Measurements from ENCODE around the gene LMNTD1. TPM values are rescaled to one million over a fixed set of nuclear protein-coding genes. Genes with fewer than 3 reads are reported as not detected.
A peak's percentile ranks its signal among the peaks of the same experiment; 100 is the strongest.

LMNTD1 gene
- total RNA-seq, 2 experiments from 2014 or later: not detected

DNA sequence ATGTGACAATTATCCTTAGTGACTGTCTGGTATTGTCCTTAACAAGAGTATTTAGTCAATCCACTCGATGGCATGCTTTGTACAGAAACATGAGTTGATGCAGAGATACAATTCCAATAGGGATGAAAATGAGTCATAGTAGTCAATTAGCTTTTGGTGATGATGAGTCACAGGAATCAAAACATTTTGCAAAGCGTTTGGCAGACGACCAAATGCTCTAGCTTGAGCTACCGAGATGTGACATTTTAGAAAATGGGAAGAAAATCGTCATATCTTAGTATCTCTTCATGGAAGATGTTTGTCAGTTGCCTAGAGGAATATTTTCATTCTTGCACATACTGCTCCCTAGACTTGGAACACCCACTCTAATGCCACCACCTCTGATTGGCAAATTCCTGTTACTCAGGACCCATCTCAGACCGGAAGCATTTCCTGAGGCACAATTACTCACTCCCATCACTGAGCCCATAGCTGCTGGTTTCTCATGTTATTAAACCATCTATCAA is 95.0 kb downstream of the LMNTD1 start:
- Mint-ChIP-seq H3K27me3 (peaks cover 3% of the 10 kb centered on the region), H3K27ac (no peak overlapping the region), H3K36me3 (ENCODE audit: low read depth) (no peaks in the 10 kb centered on the region), H3K9me3 (no peaks in the 10 kb centered on the region), H3K4me1 (no peaks in the 10 kb centered on the region), H3K4me3 (no peak overlapping the region)
- ChIA-PET POLR2A (no interaction called here), CTCF (no interaction called here)
- no peak for DNase-seq

DNA sequence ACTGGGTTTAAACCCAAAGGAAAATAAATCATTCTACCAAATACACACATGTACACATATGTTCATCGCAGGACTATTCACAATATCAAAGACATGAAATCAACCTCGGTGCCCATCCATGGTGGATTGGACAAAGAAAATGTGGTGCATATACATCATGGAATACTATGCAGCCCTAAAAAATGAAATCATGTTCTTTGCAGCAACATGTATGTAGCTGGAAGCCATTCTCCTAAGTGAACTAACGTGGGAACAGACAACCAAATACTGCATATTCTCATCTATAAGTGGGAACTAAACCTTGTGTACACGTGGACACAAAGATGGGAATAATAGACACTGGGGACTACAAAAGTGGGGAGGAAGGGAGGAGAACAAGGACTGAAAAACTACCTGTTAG is 96.6 kb downstream of the LMNTD1 start:
- ChIA-PET POLR2A (no interaction called here), CTCF (no interaction called here)
- Mint-ChIP-seq H3K27ac (no peak overlapping the region), H3K36me3 (ENCODE audit: low read depth) (no peaks in the 10 kb centered on the region), H3K9me3 (no peaks in the 10 kb centered on the region), H3K4me1 (no peaks in the 10 kb centered on the region), H3K27me3 (peaks cover 3% of the 10 kb centered on the region), H3K4me3 (no peak overlapping the region)
- no peak for DNase-seq

DNA sequence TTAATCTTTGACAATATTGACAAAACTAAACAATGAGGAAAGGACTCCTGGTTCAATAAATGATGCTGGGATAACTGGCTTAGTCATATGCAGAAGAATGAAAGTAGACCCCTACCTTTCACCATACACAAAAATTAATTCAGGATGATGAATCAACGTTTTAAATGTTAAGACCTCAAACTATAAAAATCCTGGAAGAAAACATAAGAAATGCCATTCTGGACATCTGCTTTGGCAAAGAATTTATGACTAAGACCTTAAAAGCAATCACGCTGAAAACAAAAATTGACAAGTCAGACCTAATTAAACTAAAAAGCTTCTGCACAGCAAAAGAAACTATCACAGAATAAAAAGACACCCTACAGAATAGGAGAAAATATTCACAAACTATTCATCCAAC is 97.4 kb downstream of the LMNTD1 start:
- Mint-ChIP-seq H3K27ac (no peak overlapping the region), H3K9me3 (no peaks in the 10 kb centered on the region), H3K4me1 (no peaks in the 10 kb centered on the region), H3K36me3 (ENCODE audit: low read depth) (no peaks in the 10 kb centered on the region), H3K27me3 (no peaks in the 10 kb centered on the region), H3K4me3 (no peak overlapping the region)
- no peak for DNase-seq
- POLR2A ChIA-PET: no interaction called here
- CTCF ChIA-PET: no interaction called here

- Mint-ChIP-seq H3K36me3 (ENCODE audit: low read depth) (no peaks in the 10 kb centered on the region), H3K27me3 (peaks cover 12% of the 10 kb centered on the region), H3K4me3 (no peak overlapping the region), H3K27ac (no peak overlapping the region), H3K4me1 (no peaks in the 10 kb centered on the region), H3K9me3 (no peaks in the 10 kb centered on the region)
- POLR2A ChIA-PET: no interaction called here
- CTCF ChIA-PET: no interaction called here
- DNase-seq: no peak
Observed at GRCh38 chr12:25449007-25449406, 104.1 kb downstream of the LMNTD1 start.

DNA sequence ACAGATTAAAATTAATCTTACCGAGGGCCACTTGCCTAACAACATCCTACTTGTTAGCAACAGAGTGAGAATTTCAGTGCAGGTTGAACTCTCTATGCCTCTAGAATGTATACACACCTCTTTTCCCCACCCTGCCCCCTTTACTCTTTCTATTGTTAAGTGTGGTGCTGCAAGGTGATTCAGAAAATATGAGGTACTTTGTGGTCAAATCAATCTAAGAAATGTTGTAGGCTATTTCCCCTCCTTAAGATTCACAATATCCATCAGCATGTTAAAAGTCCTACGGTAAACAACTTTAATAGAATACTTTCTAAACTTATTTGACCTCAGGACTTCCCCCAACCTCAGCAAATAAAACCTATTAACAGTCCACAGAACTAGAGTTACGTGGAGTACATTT is 106.0 kb downstream of the LMNTD1 start:
- H3K27ac Mint-ChIP-seq: no peak overlapping the region
- no peaks in the 10 kb centered on the region for H3K9me3 Mint-ChIP-seq
- H3K27me3 Mint-ChIP-seq: peaks cover 14% of the 10 kb centered on the region
- H3K4me3 Mint-ChIP-seq: no peak overlapping the region
- no peak for DNase-seq
- H3K36me3 Mint-ChIP-seq (ENCODE audit: low read depth): no peaks in the 10 kb centered on the region
- H3K4me1 Mint-ChIP-seq: no peaks in the 10 kb centered on the region
- ChIA-PET POLR2A (no interaction called here), CTCF (no interaction called here)

DNA sequence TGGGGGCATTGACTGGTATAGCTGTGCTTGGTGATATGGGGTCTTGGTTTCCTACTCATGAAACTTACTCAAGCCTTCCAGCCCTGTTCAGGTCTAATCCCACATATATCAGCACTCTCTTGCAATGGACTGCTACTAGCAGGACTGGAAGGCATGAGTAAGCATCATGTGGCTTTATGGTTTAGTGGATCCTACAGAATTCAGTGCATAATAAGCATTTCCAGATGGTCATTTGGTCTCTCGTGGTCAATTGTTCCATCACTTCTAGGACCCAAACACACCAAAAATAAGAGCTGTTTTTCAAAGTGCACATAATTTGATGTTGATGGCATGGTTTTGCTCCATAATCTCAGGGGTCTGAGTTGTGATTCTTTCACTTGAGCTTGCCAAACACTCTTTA is 114.4 kb downstream of the LMNTD1 start:
- DNase-seq: no peak
- ChIA-PET CTCF (no interaction called here), POLR2A (no interaction called here)
- Mint-ChIP-seq H3K4me1 (peaks cover 10% of the 10 kb centered on the region), H3K9me3 (no peaks in the 10 kb centered on the region), H3K4me3 (no peak overlapping the region), H3K27ac (no peak overlapping the region), H3K36me3 (ENCODE audit: low read depth) (no peaks in the 10 kb centered on the region), H3K27me3 (no peaks in the 10 kb centered on the region)

GRCh38 chr12:25436206-25437030 is 116.7 kb downstream of the LMNTD1 start:
- CTCF ChIA-PET: interaction anchor here (0.6 to 1.6 kb wide), 13 partner anchors 48 to 1178 kb away, joined by 3 to 7 read pairs (median 3); no protein-coding TSS in a partner anchor
- POLR2A ChIA-PET: interaction anchor here (1.3 kb wide), 1 partner anchor 49 kb away, joined by 3 read pairs; no protein-coding TSS in a partner anchor

DNA sequence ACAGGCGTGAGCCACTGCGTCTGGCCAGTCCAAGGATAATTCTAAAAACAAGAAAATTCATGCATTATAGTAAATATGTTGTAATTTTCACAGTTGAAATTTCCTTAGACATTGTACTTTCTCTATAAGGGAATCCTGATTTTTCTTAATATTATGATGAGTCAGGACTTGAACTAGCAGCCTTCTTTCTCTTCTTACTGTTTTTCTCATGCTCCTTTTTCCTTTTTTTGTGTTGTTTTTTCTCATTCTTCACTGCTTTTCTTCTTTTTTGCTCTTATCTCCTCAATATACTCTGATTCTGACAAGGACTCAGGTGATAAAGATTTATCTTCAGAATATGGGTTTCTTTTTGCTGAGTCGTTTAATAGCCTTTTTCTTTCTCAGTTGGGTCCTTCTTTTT is 117.7 kb downstream of the LMNTD1 start:
- no peak overlapping the region for H3K4me3 Mint-ChIP-seq
- H3K27me3 Mint-ChIP-seq: no peaks in the 10 kb centered on the region
- H3K27ac Mint-ChIP-seq: no peak overlapping the region
- H3K4me1 Mint-ChIP-seq: peaks cover 13% of the 10 kb centered on the region
- CTCF ChIA-PET: interaction anchor here (0.7 to 3.0 kb wide), 8 partner anchors 12 to 1179 kb away, joined by 3 to 8 read pairs (median 4); no protein-coding TSS in a partner anchor
- POLR2A ChIA-PET: interaction anchor here (1.3 kb wide), 1 partner anchor 48 kb away, joined by 3 read pairs; no protein-coding TSS in a partner anchor
- no peaks in the 10 kb centered on the region for H3K36me3 Mint-ChIP-seq (ENCODE audit: low read depth)
- H3K9me3 Mint-ChIP-seq: no peaks in the 10 kb centered on the region
- DNase-seq: no peak

More at GRCh38 chr12:25436206-25437030, 116.7 kb downstream of the LMNTD1 start:
- Mint-ChIP-seq H3K9me3 (no peaks in the 10 kb centered on the region), H3K27me3 (no peaks in the 10 kb centered on the region), H3K4me3 (peak overlapping the region; percentile 43), H3K4me1 (peaks cover 10% of the 10 kb centered on the region), H3K27ac (no peak overlapping the region), H3K36me3 (ENCODE audit: low read depth) (no peaks in the 10 kb centered on the region)
- DNase-seq: peak; percentile 21

GRCh38 chr12:25434515-25434914 is 118.6 kb downstream of the LMNTD1 start:
- Mint-ChIP-seq H3K36me3 (ENCODE audit: low read depth) (no peaks in the 10 kb centered on the region), H3K27ac (no peak overlapping the region), H3K27me3 (no peaks in the 10 kb centered on the region), H3K4me1 (peaks cover 19% of the 10 kb centered on the region), H3K9me3 (no peaks in the 10 kb centered on the region), H3K4me3 (no peak overlapping the region)
- POLR2A ChIA-PET: no interaction called here
- DNase-seq: no peak
- CTCF ChIA-PET: interaction anchor here (1.1 to 3.0 kb wide), 3 partner anchors 11 to 279 kb away, joined by 3 to 8 read pairs (median 6); no protein-coding TSS in a partner anchor

- H3K27me3 Mint-ChIP-seq: no peaks in the 10 kb centered on the region
- H3K9me3 Mint-ChIP-seq: no peaks in the 10 kb centered on the region
- H3K27ac Mint-ChIP-seq: no peak overlapping the region
- H3K4me1 Mint-ChIP-seq: peaks cover 22% of the 10 kb centered on the region
- ChIA-PET CTCF (interaction anchor here (0.8 to 3.0 kb wide), 4 partner anchors 10 to 599 kb away, joined by 3 to 8 read pairs (median 4); no protein-coding TSS in a partner anchor), POLR2A (no interaction called here)
- H3K36me3 Mint-ChIP-seq (ENCODE audit: low read depth): no peaks in the 10 kb centered on the region
- DNase-seq: no peak
- no peak overlapping the region for H3K4me3 Mint-ChIP-seq
Observed at GRCh38 chr12:25433581-25434325, 119.3 kb downstream of the LMNTD1 start.

DNA sequence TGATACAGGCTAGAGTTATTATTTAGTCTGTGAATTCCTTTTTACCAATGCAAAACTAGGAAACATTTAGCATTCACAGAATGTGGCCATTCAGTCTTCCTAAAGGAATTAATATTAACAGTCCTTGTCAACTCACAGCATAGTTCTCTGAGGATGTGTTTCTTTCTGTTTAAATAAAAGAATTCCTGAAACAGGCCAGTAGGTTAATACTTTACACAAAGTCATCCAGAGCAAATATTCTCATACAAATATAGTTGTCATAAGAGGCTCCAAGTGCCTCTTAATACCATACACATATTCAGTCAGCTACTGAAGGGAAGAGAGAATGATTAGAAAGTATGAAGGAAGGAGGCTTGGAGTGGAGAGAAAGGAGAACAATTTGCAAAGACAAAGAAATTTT is 120.1 kb downstream of the LMNTD1 start:
- Mint-ChIP-seq H3K27me3 (no peaks in the 10 kb centered on the region), H3K9me3 (no peaks in the 10 kb centered on the region), H3K27ac (no peak overlapping the region), H3K4me3 (no peak overlapping the region), H3K36me3 (ENCODE audit: low read depth) (no peaks in the 10 kb centered on the region), H3K4me1 (peaks cover 22% of the 10 kb centered on the region)
- ChIA-PET POLR2A (no interaction called here), CTCF (interaction anchor here (0.7 to 3.0 kb wide), 2 partner anchors 45 to 192 kb away, joined by 3 to 8 read pairs; no protein-coding TSS in a partner anchor)
- DNase-seq: no peak

- no peaks in the 10 kb centered on the region for H3K27me3 Mint-ChIP-seq
- H3K4me1 Mint-ChIP-seq: peaks cover 12% of the 10 kb centered on the region
- no peak overlapping the region for H3K4me3 Mint-ChIP-seq
- POLR2A ChIA-PET: no interaction called here
- no peaks in the 10 kb centered on the region for H3K9me3 Mint-ChIP-seq
- CTCF ChIA-PET: no interaction called here
- no peak overlapping the region for H3K27ac Mint-ChIP-seq
- H3K36me3 Mint-ChIP-seq (ENCODE audit: low read depth): no peaks in the 10 kb centered on the region
- DNase-seq: no peak
Observed at GRCh38 chr12:25427337-25428249, 125.5 kb downstream of the LMNTD1 start.

All from activated CD4-positive, alpha-beta memory T cell treated with anti-CD3 and anti-CD28 coated beads, Interleukin-2, amount 10 ng/mL, durations not matched to agents 7 days and 5 days (primary cell).